Hepatocyte (in vitro differentiated cells): ENCODE results near the gene PURA. TPM values are rescaled to one million over a fixed set of nuclear protein-coding genes. Genes with fewer than 3 reads are reported as not detected.

Source experiments
- DNase-seq: peaks from one replicate; pipeline ENCODE4 v3.0.0-alpha.2; 2016; ENCODE audit warnings: low spot score
- H2AFZ ChIP-seq: fragments of 200-600 bp; sonication (generic); 2 replicates; pipeline ENCODE4 v1.6.0; 2016; ENCODE audit warnings: antibody characterized with exemption, mild to moderate bottlenecking
- H3K27ac ChIP-seq: fragments of 200-600 bp; sonication (generic); 2 replicates; pipeline ENCODE4 v1.5.1; 2016; ENCODE audit warnings: mild to moderate bottlenecking
- H3K27me3 ChIP-seq: fragments of 200-600 bp; sonication (generic); 2 replicates; pipeline ENCODE4 v1.6.1; 2016
- H3K36me3 ChIP-seq: fragments of 200-600 bp; sonication (generic); replicated peaks from 2 replicates; pipeline ENCODE4 v1.5.1; 2016; ENCODE audit warnings: low read depth; ENCODE audit not compliant: insufficient read depth
- H3K4me1 ChIP-seq: fragments of 200-600 bp; sonication (generic); 2 replicates; pipeline ENCODE4 v1.5.1; 2016; ENCODE audit warnings: mild to moderate bottlenecking, moderate library complexity; ENCODE audit not compliant: insufficient read depth
- H3K4me2 ChIP-seq: fragments of 200-600 bp; sonication (generic); 2 replicates; pipeline ENCODE4 v1.6.0; 2016
- H3K4me3 ChIP-seq: fragments of 200-600 bp; sonication (generic); 2 replicates; pipeline ENCODE4 v1.5.1; 2016; ENCODE audit warnings: mild to moderate bottlenecking
- H3K79me2 ChIP-seq: fragments of 200-600 bp; sonication (generic); 2 replicates; pipeline ENCODE4 v1.6.0; 2017; ENCODE audit warnings: mild to moderate bottlenecking
- H3K9me2 ChIP-seq: fragments of 200-600 bp; sonication (generic); replicated peaks from 2 replicates; pipeline ENCODE4 v1.6.0; 2017; ENCODE audit warnings: mild to moderate bottlenecking; ENCODE audit not compliant: insufficient read depth
- H3K9me3 ChIP-seq: fragments of 200-600 bp; sonication (generic); 2 replicates; pipeline ENCODE4 v1.5.1; 2016; ENCODE audit warnings: low read depth, mild to moderate bottlenecking
- H4K20me1 ChIP-seq: fragments of 200-600 bp; sonication (generic); 2 replicates; pipeline ENCODE4 v1.6.0; 2016; ENCODE audit warnings: mild to moderate bottlenecking; ENCODE audit not compliant: insufficient read depth, poor library complexity, severe bottlenecking
- CTCF ChIP-seq: fragments of 200-600 bp; sonication (generic); IDR thresholded peaks from 2 replicates; pipeline ENCODE4 v1.5.1; 2016; ENCODE audit warnings: antibody characterized with exemption, mild to moderate bottlenecking; ENCODE audit not compliant: poor library complexity
- EZH2 ChIP-seq: fragments of 200-600 bp; sonication (generic); IDR thresholded peaks from 2 replicates; pipeline ENCODE4 v1.6.1; 2016; ENCODE audit warnings: antibody characterized with exemption, mild to moderate bottlenecking, borderline replicate concordance
- EZH2phosphoT487 ChIP-seq: fragments of 200-600 bp; sonication (generic); IDR thresholded peaks from one replicate; pipeline ENCODE4 v1.6.1; 2018; ENCODE audit warnings: antibody characterized with exemption, mild to moderate bottlenecking, low read depth, moderate library complexity; ENCODE audit not compliant: unreplicated experiment, severe bottlenecking
- WGBS: methylation state at CpG from one replicate; pipeline ENCODE4 v1.1.6; 2016; ENCODE audit warnings: low lambda C conversion rate; ENCODE audit errors: missing lambda C conversion rate; 5-methylcytosine and 5-hydroxymethylcytosine counted together
- polyA plus RNA-seq: library from polyadenylated mRNA; unstranded; fragments of >200 nt; fragmentation: Nextera tagmentation; extraction: Ambion mirVana; gene quantifications from 2 replicates; pipeline ENCODE4 v1.2.1, GENCODE V29; 2016
- total RNA-seq: library from RNA; depleted of rRNA; stranded (reverse); fragments of >200 nt; gene quantifications from 2 replicates; pipeline ENCODE4 v1.2.3, GENCODE V29; 2014

The PURA gene
- total and polyA plus RNA-seq, 2 experiments from 2014 or later: 7.4 to 13.8 TPM

GRCh38 chr5:140151144-140152021, 37.5 kb downstream of the PURA start:
- H3K4me2 ChIP-seq: no peak overlapping the region
- DNase-seq: no peak
- H2AFZ ChIP-seq: no peak overlapping the region
- TF ChIP-seq EZH2 (no peak), EZH2phosphoT487 (no peak), CTCF (no peak)
- H3K36me3 ChIP-seq: no peaks in the 10 kb centered on the region
- peaks cover 3% of the 10 kb centered on the region for H3K4me1 ChIP-seq
- peaks cover 22% of the 10 kb centered on the region for H3K27me3 ChIP-seq
- H3K9me2 ChIP-seq: no peaks in the 10 kb centered on the region
- no peak overlapping the region for H3K4me3 ChIP-seq
- H3K9me3 ChIP-seq: no peaks in the 10 kb centered on the region
- 78% methylated on average over 7 of the region's 7 CpGs for WGBS
- no peak overlapping the region for H3K27ac ChIP-seq
- H3K79me2 ChIP-seq: no peaks in the 10 kb centered on the region
- no peaks in the 10 kb centered on the region for H4K20me1 ChIP-seq

GRCh38 chr5:140152022-140152999, 38.4 kb downstream of the PURA start:
- Histone ChIP-seq H3K27ac (no peak overlapping the region), H3K4me3 (no peak overlapping the region), H3K79me2 (no peaks in the 10 kb centered on the region), H3K9me2 (no peaks in the 10 kb centered on the region), H2AFZ (no peak overlapping the region), H3K9me3 (no peaks in the 10 kb centered on the region), H3K4me2 (no peak overlapping the region), H3K4me1 (no peaks in the 10 kb centered on the region), H3K36me3 (no peaks in the 10 kb centered on the region), H3K27me3 (peaks cover 13% of the 10 kb centered on the region), H4K20me1 (no peaks in the 10 kb centered on the region)
- no peak for DNase-seq
- TF ChIP-seq EZH2phosphoT487 (no peak), CTCF (no peak), EZH2 (no peak)
- 62% methylated on average over 23 of the region's 23 CpGs for WGBS

GRCh38 chr5:140153255-140153654, 39.3 kb downstream of the PURA start:
- no peak overlapping the region for H3K4me3 ChIP-seq
- H3K4me1 ChIP-seq: no peaks in the 10 kb centered on the region
- H3K4me2 ChIP-seq: no peak overlapping the region
- DNase-seq: no peak
- H4K20me1 ChIP-seq: no peaks in the 10 kb centered on the region
- H3K9me2 ChIP-seq: no peaks in the 10 kb centered on the region
- no peak overlapping the region for H3K27ac ChIP-seq
- no peaks in the 10 kb centered on the region for H3K79me2 ChIP-seq
- H3K9me3 ChIP-seq: no peaks in the 10 kb centered on the region
- peaks cover 4% of the 10 kb centered on the region for H3K27me3 ChIP-seq
- TF ChIP-seq EZH2phosphoT487 (no peak), CTCF (no peak), EZH2 (no peak)
- no peak overlapping the region for H2AFZ ChIP-seq
- H3K36me3 ChIP-seq: no peaks in the 10 kb centered on the region
- WGBS: 59% methylated on average over 7 of the region's 7 CpGs
